OCI-LY7 (cell line): ENCODE data around the gene LPAR2.

Experiments used
- CTCF ChIP-seq: fragments of 200-600 bp; sonication (generic); conservative IDR thresholded peaks from 2 replicates; pipeline ENCODE4 v1.5.1; 2014; ENCODE audit warnings: mild to moderate bottlenecking, antibody characterized with exemption, low read length, moderate library complexity, mixed read lengths
- EZH2phosphoT487 ChIP-seq: fragments of 200-600 bp; sonication (generic); IDR thresholded peaks from 2 replicates; pipeline ENCODE4 v1.6.1; 2018; ENCODE audit warnings: low read depth, borderline replicate concordance, mild to moderate bottlenecking, mixed run types, antibody characterized with exemption, low read length, moderate library complexity, mixed read lengths

DNA sequence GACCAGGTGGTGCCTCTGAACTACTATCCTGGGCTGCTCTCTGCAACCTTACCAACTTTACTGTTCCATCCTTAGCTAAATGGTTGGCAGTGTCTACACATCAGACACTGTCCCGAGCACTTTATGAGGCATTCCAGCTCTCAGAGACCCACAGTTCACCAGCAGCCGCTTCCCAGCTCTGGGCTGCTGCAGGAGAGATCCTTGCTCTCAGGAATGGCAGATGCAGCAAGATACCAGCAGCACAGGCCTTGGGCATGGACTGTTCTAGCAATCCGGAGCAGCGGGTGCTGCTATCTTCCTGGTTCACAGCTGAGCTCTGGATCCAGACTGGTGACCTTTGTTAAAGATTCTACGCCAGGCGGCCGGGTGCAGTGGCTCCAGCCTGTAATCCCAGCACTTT is 3.3 kb upstream of the LPAR2 start:
- TF ChIP-seq CTCF, result no peak
- no peak for TF ChIP-seq EZH2phosphoT487
